GM10266 (cell line): ENCODE data around the gene GET4.

Source experiments
- DNase-seq: peaks from one replicate; pipeline ENCODE4 v3.0.0; 2012; ENCODE audit errors: extremely low spot score
- CTCF ChIP-seq: IDR thresholded peaks from 2 replicates; pipeline ENCODE4 v1.5.1; 2012; ENCODE audit warnings: mild to moderate bottlenecking, low read depth; ENCODE audit not compliant: control insufficient read depth, insufficient read depth; ENCODE audit errors: missing control alignments

The GET4 gene

GRCh38 chr7:892648-893593, 16.6 kb downstream of the GET4 start:
- DNase-seq: no peak

GRCh38 chr7:893686-894085, 17.3 kb downstream of the GET4 start:
- TF ChIP-seq CTCF: no peak
- no peak for DNase-seq

More at GRCh38 chr7:892648-893593, 16.6 kb downstream of the GET4 start:
- no peak for TF ChIP-seq CTCF

GRCh38 chr7:894164-894867, 18.0 kb downstream of the GET4 start:
- no peak for DNase-seq
- no peak for TF ChIP-seq CTCF

GRCh38 chr7:894927-895450, 18.6 kb downstream of the GET4 start:
- no peak for DNase-seq
- TF ChIP-seq CTCF: no peak

- no peak for DNase-seq
- TF ChIP-seq CTCF: no peak
Measured at GRCh38 chr7:895451-896052, 19.2 kb downstream of the GET4 start.

GRCh38 chr7:896346-897075, 20.2 kb downstream of the GET4 start:
- TF ChIP-seq CTCF: no peak

More at GRCh38 chr7:896346-897075, 20.2 kb downstream of the GET4 start:
- DNase-seq: no peak
